Astrocyte (in vitro differentiated cells and primary cell): ENCODE measurements around the gene CCDC91. TPM values are rescaled to one million over a fixed set of nuclear protein-coding genes. Genes with fewer than 3 reads are reported as not detected.
A peak's percentile ranks its signal among the peaks of the same experiment; 100 is the strongest.

Experiments used
- DNase-seq: peaks from one replicate; pipeline ENCODE4 v3.0.0-alpha.2; 2010; ENCODE audit warnings: low read depth
- FAIRE-seq: peaks from 2 replicates; lab custom pipeline; 2011; peaks lifted over from hg19 to GRCh38; lab: Jason Lieb, UNC
- H2AFZ ChIP-seq: 2 replicates; pipeline ENCODE4 v1.6.0; 2012; ENCODE audit warnings: low read depth, low read length, inconsistent platforms
- H3K27ac ChIP-seq: 2 replicates; pipeline ENCODE4 v1.5.1; 2011; ENCODE audit warnings: low read depth, low read length, inconsistent platforms
- H3K27me3 ChIP-seq: 2 replicates; pipeline ENCODE4 v1.6.0; 2011; ENCODE audit warnings: low read length, inconsistent platforms; ENCODE audit not compliant: insufficient read depth
- H3K36me3 ChIP-seq: 2 replicates; pipeline ENCODE4 v1.5.1; 2011; ENCODE audit warnings: low read length, inconsistent platforms; ENCODE audit not compliant: insufficient read depth
- H3K4me1 ChIP-seq: 2 replicates; pipeline ENCODE4 v1.5.1; 2011; ENCODE audit warnings: low read length, inconsistent platforms; ENCODE audit not compliant: insufficient read depth
- H3K4me2 ChIP-seq: 2 replicates; pipeline ENCODE4 v1.6.0; 2012; ENCODE audit warnings: low read length, inconsistent platforms
- H3K4me3 ChIP-seq: 2 replicates; pipeline ENCODE4 v1.5.1; 2011; ENCODE audit warnings: low read depth, mild to moderate bottlenecking, low read length, inconsistent platforms; ENCODE audit not compliant: insufficient read depth
- H3K79me2 ChIP-seq: 2 replicates; pipeline ENCODE4 v1.6.0; 2012; ENCODE audit warnings: mild to moderate bottlenecking, low read length, inconsistent platforms; ENCODE audit not compliant: insufficient read depth
- H3K9ac ChIP-seq: 2 replicates; pipeline ENCODE4 v1.6.0; 2012; ENCODE audit warnings: mild to moderate bottlenecking, low read length, inconsistent platforms
- H3K9me3 ChIP-seq: 2 replicates; pipeline ENCODE4 v1.5.1; 2012; ENCODE audit warnings: low read depth, mild to moderate bottlenecking, low read length, inconsistent platforms; ENCODE audit not compliant: insufficient read depth
- H4K20me1 ChIP-seq: 2 replicates; pipeline ENCODE4 v1.6.0; 2012; ENCODE audit warnings: low read length, inconsistent platforms; ENCODE audit not compliant: insufficient read depth
- H3K27ac Mint-ChIP-seq: one replicate; pipeline ENCODE4 v1.8.0; 2021; ENCODE audit warnings: mild to moderate bottlenecking, mixed read lengths; ENCODE audit not compliant: unreplicated experiment
- H3K27me3 Mint-ChIP-seq: one replicate; pipeline ENCODE4 v1.8.0; 2021; ENCODE audit warnings: low read depth, mixed read lengths; ENCODE audit not compliant: unreplicated experiment
- H3K36me3 Mint-ChIP-seq: one replicate; pipeline ENCODE4 v1.8.0; 2021; ENCODE audit warnings: low read depth, mixed read lengths; ENCODE audit not compliant: unreplicated experiment
- H3K4me1 Mint-ChIP-seq: one replicate; pipeline ENCODE4 v1.8.0; 2021; ENCODE audit warnings: low read depth, mixed read lengths; ENCODE audit not compliant: unreplicated experiment
- H3K4me3 Mint-ChIP-seq: one replicate; pipeline ENCODE4 v1.8.0; 2021; ENCODE audit warnings: mild to moderate bottlenecking, moderate library complexity, mixed read lengths; ENCODE audit not compliant: unreplicated experiment
- H3K9me3 Mint-ChIP-seq: one replicate; pipeline ENCODE4 v1.8.0; 2021; ENCODE audit warnings: mild to moderate bottlenecking, mixed read lengths; ENCODE audit not compliant: unreplicated experiment
- EZH2 ChIP-seq: IDR thresholded peaks from 2 replicates; pipeline ENCODE4 v1.6.1; 2012; ENCODE audit warnings: mild to moderate bottlenecking, low read length, inconsistent platforms; ENCODE audit not compliant: insufficient read depth
- total RNA-seq: library from RNA; stranded (reverse); gene quantifications from 2 replicates; pipeline ENCODE4 v1.2.1, GENCODE V29; 2021
- TF ChIP-seq, protein P1 (sequence below): IDR thresholded peaks from 2 replicates; pipeline ENCODE4 v1.5.1; 2011; ENCODE audit warnings: low read depth, mild to moderate bottlenecking, inconsistent platforms, low read length, moderate library complexity; ENCODE audit not compliant: insufficient read depth

Gene CCDC91
- total RNA-seq, 1 donor from 2014 or later = 19.3 TPM

DNA sequence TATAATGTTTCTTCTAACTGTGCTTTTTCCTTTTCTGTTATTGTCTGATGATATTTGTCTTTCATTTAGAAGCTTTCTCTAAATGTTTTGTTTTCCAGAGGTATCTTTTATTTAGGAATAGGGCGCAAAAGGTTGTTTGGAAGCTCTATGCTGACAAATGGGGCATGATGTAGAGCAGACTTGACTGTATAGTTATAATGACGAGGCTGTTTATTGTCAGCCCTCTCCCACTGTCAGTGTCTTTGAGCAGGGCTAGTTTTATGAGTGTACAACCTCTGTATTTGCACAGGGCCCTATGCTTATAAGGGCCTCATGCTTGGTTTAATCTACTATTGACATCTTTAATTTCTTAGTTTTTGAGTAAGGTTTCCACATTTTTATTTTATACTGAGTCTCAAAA is 158.9 kb downstream of the CCDC91 start:
- no peak overlapping the region for H3K4me3 ChIP-seq
- no peak overlapping the region for H3K27ac Mint-ChIP-seq
- H3K4me2 ChIP-seq = no peak overlapping the region
- no peak overlapping the region for H3K9ac ChIP-seq
- no peak for DNase-seq
- no peaks in the 10 kb centered on the region for H3K4me1 ChIP-seq
- no peaks in the 10 kb centered on the region for H3K27me3 Mint-ChIP-seq
- H3K27ac ChIP-seq = no peak overlapping the region
- H3K79me2 ChIP-seq = no peaks in the 10 kb centered on the region
- no peaks in the 10 kb centered on the region for H4K20me1 ChIP-seq
- H3K36me3 Mint-ChIP-seq = peaks cover 21% of the 10 kb centered on the region
- H3K4me1 Mint-ChIP-seq = peaks cover 5% of the 10 kb centered on the region
- no peaks in the 10 kb centered on the region for H3K27me3 ChIP-seq
- peaks cover 11% of the 10 kb centered on the region for H3K9me3 Mint-ChIP-seq
- no peak for FAIRE-seq
- no peak overlapping the region for H2AFZ ChIP-seq
- no peaks in the 10 kb centered on the region for H3K9me3 ChIP-seq
- H3K36me3 ChIP-seq = no peaks in the 10 kb centered on the region
- no peak overlapping the region for H3K4me3 Mint-ChIP-seq
- TF ChIP-seq EZH2 = no peak
- TF ChIP-seq, protein P1, sequence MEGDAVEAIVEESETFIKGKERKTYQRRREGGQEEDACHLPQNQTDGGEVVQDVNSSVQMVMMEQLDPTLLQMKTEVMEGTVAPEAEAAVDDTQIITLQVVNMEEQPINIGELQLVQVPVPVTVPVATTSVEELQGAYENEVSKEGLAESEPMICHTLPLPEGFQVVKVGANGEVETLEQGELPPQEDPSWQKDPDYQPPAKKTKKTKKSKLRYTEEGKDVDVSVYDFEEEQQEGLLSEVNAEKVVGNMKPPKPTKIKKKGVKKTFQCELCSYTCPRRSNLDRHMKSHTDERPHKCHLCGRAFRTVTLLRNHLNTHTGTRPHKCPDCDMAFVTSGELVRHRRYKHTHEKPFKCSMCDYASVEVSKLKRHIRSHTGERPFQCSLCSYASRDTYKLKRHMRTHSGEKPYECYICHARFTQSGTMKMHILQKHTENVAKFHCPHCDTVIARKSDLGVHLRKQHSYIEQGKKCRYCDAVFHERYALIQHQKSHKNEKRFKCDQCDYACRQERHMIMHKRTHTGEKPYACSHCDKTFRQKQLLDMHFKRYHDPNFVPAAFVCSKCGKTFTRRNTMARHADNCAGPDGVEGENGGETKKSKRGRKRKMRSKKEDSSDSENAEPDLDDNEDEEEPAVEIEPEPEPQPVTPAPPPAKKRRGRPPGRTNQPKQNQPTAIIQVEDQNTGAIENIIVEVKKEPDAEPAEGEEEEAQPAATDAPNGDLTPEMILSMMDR = no peak

DNA sequence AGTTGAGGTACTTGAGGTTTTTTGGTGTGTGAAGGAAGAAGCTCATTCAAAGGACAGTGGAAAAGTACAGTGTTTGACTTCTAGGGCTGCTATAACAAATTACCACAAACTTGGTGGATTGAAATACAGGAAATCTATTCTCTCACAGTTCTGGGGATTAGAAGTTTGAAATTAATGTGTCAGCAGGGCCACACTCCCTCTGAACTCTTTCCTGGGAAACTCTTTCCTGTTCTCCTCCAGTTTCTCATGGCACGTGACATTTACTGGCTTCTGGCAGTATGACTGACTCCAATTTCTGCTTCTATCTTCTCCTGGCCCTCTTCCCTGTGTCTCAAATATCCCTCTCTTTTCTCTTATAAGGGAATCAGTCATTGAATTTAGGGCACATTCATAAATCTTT is 160.2 kb downstream of the CCDC91 start:
- DNase-seq (no peak), FAIRE-seq (no peak)
- Histone ChIP-seq H3K4me1 (no peaks in the 10 kb centered on the region), H3K4me3 (no peak overlapping the region), H3K9ac (no peak overlapping the region), H3K27me3 (no peaks in the 10 kb centered on the region), H3K4me2 (no peak overlapping the region), H2AFZ (no peak overlapping the region), H3K79me2 (no peaks in the 10 kb centered on the region), H3K36me3 (no peaks in the 10 kb centered on the region), H4K20me1 (no peaks in the 10 kb centered on the region), H3K27ac (no peak overlapping the region), H3K9me3 (no peaks in the 10 kb centered on the region)
- Mint-ChIP-seq H3K9me3 (peaks cover 11% of the 10 kb centered on the region), H3K36me3 (peaks cover 23% of the 10 kb centered on the region), H3K4me3 (peak overlapping the region; percentile 25), H3K27ac (no peak overlapping the region), H3K27me3 (no peaks in the 10 kb centered on the region), H3K4me1 (peaks cover 5% of the 10 kb centered on the region)
- TF ChIP-seq, protein P1 = no peak
- TF ChIP-seq EZH2 = no peak

DNA sequence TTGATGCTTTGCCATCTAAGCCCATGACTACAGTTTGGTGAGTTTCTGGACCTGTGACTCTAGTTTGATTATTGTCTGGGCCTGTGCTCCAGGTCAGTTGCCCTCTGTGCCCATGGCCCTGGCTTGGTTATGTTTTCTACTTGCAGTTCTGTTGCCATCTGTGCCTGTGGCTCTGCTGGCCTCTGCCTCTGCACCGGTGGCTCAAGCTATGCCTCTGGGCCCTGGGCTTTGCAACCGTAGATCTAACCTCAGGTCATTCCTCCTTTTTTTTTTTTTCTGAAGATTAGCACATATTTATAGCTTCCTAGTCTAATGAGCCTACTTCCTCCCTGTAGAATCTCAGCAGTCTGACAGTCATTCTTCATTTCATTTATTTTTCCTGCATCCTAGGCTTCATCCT is 161.2 kb downstream of the CCDC91 start:
- Histone ChIP-seq H3K36me3 (no peaks in the 10 kb centered on the region), H3K9me3 (no peaks in the 10 kb centered on the region), H3K4me3 (no peak overlapping the region), H2AFZ (no peak overlapping the region), H3K79me2 (no peaks in the 10 kb centered on the region), H3K4me1 (no peaks in the 10 kb centered on the region), H3K9ac (no peak overlapping the region), H4K20me1 (no peaks in the 10 kb centered on the region), H3K27ac (no peak overlapping the region), H3K27me3 (no peaks in the 10 kb centered on the region), H3K4me2 (no peak overlapping the region)
- FAIRE-seq = no peak
- Mint-ChIP-seq H3K36me3 (peaks cover 23% of the 10 kb centered on the region), H3K9me3 (peaks cover 11% of the 10 kb centered on the region), H3K4me3 (no peak overlapping the region), H3K27me3 (no peaks in the 10 kb centered on the region), H3K27ac (no peak overlapping the region), H3K4me1 (peaks cover 5% of the 10 kb centered on the region)
- DNase-seq = no peak
- TF ChIP-seq EZH2 = no peak
- TF ChIP-seq, protein P1 = no peak
